Hindlimb muscle (tissue), 1 donor: ENCODE data around the gene GATA6. TPM values are rescaled to one million over a fixed set of nuclear protein-coding genes. Genes with fewer than 3 reads are reported as not detected.
A peak's percentile ranks its signal among the peaks of the same experiment; 100 is the strongest.
"Not testable (repeated sequence)": the region's sequence is repeated elsewhere in the genome, so short reads cannot be mapped to it uniquely, and the experiment has no call there.

Source experiments
- DNase-seq: peaks from one replicate; pipeline ENCODE4 v3.0.0-alpha.2; 2013
- polyA plus RNA-seq: library from polyadenylated mRNA; unstranded; fragments of 120-200 nt; gene quantifications from one replicate; pipeline ENCODE4 v1.2.1, GENCODE V29; 2013; ENCODE audit not compliant: insufficient read length

The GATA6 gene
- polyA plus RNA-seq, 1 donor = 1.3 TPM

DNA sequence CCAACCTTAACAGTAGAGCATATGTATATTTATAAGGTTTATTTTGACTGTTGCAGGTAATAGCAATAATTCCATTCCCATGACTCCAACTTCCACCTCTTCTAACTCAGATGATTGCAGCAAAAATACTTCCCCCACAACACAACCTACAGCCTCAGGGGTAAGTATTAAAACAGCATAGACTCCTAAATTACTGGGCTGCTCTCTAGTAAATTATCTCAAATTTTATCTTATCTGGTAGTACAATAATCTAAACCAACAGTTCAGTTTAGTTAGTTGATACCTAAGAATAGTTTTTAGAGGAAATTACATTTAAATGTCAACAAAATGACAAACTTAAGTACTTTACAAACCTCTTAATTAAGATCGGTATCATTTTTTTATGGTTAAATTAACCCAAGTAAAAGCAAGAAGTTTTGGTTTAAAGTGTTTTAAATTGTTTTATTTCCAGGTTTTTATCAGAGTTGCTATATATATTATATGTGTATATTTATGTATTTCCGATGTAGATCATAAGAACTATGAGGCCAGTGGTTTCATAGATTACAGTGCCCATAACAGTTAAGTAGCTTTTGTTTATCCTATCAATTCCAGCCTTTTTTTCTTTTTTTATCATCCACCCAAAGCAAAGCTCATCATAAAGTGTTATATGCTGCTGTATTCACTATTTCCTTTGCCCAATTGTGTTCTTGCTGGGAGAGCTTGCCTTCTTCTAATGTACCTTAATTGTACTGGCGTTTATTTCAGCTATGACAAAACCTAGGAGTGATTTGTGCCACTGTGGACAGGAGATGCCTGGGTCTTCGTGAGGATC lies 13.7 kb downstream of the GATA6 start:
- no peak for DNase-seq

GRCh38 chr18:22183698-22184170 lies 14.3 kb downstream of the GATA6 start:
- no peak for DNase-seq

DNA sequence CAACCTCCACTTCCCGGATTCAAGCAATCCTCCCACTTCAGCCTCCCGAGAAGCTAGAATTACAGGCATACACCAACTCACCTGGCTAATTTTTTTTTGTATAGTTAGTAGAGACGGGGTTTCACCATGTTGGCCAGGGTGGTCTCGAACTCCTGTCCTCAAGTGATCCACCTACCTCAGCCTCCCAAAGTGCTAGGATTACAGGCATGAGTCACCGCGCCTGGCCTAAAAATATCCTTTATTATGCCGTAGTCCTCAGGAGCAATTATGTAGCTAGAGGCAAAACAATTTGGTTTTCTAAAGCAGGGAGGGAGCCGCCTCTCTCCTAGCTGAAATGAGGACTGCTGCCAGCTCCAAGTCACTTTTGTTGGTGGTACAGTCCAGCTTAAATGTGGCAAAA lies 15.2 kb downstream of the GATA6 start:
- not testable (repeated sequence) for DNase-seq

GRCh38 chr18:22185273-22185672 lies 15.9 kb downstream of the GATA6 start:
- DNase-seq = no peak

DNA sequence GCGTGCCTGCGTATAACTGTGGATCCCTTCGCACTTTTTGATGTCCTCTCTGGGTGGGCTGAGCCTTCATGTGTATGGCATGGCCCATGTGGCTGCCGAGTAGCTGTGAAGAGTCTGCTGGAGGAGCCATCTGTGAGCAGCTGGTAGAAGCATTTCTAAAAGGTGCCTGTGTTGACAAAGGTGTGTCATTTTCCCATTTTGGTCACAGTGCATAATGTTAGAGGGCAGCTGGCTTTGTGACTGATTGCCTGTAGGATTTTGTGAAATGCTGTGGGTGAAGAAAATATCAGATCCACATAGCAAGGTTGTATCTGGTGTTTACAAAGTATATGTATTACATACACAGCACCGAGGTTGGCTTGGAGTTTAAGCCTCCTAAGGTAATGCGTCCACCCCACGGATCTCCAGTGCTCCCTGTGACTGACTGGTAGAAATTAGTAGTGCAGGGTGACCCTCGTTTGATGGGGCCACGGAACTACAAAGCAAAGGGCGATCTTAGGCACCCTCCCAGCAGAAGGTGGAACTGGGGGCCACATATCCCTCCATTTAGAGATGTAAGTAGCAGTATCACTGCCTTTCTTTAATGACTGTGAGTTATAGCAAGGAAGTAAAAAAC lies 16.5 kb downstream of the GATA6 start:
- no peak for DNase-seq

- DNase-seq = no peak
Observed at GRCh38 chr18:22186484-22186971, 17.1 kb downstream of the GATA6 start.

DNA sequence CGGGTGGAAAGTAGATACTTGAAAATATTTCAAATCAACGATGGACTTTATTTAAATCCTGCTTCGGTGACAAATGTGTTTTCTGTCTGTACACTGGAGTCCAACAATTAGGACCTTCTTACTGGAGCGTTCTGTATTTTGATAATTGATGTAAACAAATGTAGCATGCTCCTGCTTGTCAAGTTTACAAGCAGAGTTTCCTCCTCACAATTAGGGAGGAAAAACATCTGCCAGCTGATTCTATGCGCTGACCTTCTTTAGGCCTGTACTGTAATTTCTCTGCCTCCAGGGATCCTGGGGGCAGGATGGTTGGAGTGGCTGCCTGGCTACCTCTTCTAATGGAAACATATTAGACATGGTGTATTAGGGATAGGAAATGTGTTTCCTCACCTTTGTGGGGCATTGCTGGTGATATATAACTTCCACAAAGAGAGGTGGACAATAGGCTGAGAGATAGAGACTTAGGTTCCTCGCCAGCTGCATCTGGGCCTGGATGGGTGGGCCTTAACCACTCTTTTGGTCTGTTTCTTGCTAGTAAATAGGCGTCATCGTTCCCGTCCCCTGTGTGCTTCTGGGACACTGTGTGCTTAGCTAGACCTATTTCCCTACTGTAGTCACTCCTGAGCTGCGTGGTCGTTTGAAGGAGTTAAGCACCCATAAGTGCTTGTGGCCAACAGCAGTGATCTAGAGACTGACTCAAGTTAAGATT lies 19.3 kb downstream of the GATA6 start:
- no peak for DNase-seq

GRCh38 chr18:22189449-22190166 lies 20.2 kb downstream of the GATA6 start:
- no peak for DNase-seq

DNA sequence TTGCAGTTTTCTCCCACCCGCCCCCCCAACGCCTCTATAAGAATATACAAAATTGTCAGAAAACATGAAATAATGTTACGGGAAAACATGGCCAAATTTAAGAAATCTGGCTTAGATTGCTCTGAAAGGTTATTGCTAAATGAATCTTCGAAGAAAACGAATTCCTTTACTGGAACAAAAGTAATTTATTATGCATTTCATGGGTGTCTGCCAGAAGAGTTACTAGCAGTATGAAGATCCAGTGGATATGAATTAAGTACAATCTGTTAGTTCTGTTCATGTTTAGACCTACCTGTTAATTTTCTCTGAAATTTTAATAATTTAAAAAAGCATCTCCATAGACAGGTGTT lies 21.9 kb downstream of the GATA6 start:
- peak; percentile 35 for DNase-seq

DNA sequence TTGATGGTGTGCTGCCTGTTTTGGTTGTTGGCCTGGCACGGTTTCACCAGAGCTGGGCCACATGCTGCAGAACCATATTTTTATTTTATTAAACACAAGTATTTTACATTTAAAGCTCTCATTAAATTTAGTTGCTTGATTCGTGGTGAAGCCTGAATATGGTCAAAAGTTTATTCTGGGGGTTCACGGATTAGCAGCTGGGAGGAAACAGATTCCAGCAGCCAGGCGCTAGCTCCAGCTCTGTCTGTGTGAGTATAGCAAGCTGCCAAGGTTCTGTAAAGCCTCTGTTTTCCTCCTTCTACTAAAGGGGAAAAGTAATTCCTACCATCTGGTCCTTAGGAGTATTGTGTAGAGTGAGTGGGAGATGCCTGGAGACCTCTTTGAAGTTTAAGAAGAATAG lies 22.5 kb downstream of the GATA6 start:
- peak; percentile 50 for DNase-seq

- DNase-seq = no peak
Observed at GRCh38 chr18:22193466-22193865, 24.1 kb downstream of the GATA6 start.

- DNase-seq = no peak
Observed at GRCh38 chr18:22194151-22194598, 24.8 kb downstream of the GATA6 start.

DNA sequence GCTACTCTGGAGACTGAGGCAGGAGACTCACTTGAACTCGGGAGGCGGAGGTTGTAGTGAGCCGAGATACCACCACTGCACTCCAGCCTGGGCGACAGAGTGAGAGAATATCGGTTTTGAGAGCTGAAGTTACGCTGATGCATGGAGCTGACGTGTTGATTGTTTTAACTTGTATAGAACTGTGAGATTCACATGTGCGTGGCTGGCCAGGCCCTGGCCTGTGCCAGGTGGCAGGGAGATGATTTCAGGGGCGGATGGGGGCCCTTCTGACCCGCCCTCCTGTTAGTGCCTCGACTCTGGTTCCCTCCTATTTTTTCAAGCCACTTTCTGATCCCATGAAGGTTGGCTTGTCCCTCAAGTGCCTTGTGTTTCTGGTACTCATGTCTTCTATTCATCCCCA lies 25.7 kb downstream of the GATA6 start:
- DNase-seq = no peak

- not testable (repeated sequence) for DNase-seq
Observed at GRCh38 chr18:22196943-22197342, 27.6 kb downstream of the GATA6 start.

- no peak for DNase-seq
Observed at GRCh38 chr18:22197668-22198067, 28.3 kb downstream of the GATA6 start.

DNA sequence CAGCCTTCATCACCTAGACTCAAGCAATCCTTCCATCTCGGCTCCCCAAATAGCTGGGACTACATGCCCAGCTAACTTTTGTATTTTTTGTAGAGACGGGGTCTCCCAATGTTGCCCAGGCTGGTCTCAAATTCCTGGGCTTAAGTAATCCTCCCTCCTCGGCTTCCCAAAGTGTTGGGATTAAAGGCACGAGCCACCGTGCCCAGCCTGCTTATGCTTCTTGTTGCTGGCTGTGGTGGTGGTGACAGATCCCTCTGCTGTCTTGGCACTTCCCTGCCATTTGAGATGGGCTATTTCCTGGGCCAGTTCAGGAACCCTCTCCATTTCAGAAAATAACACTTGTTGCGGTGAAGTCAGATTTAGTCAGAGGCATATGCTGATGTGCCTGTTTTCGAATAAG lies 28.8 kb downstream of the GATA6 start:
- DNase-seq = no peak

- no peak for DNase-seq
Observed at GRCh38 chr18:22199005-22199404, 29.6 kb downstream of the GATA6 start.

DNA sequence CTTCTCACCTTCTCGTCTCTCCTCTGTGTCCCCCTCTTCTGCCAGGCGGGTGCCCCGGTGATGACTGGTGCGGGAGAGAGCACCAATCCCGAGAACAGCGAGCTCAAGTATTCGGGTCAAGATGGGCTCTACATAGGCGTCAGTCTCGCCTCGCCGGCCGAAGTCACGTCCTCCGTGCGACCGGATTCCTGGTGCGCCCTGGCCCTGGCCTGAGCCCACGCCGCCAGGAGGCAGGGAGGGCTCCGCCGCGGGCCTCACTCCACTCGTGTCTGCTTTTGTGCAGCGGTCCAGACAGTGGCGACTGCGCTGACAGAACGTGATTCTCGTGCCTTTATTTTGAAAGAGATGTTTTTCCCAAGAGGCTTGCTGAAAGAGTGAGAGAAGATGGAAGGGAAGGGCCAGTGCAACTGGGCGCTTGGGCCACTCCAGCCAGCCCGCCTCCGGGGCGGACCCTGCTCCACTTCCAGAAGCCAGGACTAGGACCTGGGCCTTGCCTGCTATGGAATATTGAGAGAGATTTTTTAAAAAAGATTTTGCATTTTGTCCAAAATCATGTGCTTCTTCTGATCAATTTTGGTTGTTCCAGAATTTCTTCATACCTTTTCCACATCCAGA lies 31.3 kb downstream of the GATA6 start:
- DNase-seq = no peak

DNA sequence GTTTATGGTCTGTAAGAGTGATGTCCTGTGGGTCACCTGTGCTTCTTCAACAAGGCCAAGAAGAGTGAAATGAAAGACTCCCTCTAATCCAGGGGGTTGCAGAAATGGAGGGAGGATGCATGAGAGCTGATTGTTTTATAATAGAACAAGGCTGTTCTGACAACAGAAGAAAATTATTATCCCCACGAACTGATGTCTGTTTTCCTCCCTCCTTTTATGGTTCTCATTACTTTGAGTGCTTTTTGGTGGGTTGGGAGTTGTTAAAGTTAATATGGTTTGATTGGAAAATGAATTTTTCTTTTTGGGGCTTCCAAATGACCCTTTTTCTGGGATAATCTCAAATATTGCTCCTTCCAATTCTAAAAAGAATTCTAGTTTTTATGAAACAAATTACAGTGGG lies 33.6 kb downstream of the GATA6 start:
- no peak for DNase-seq

GRCh38 chr18:22203536-22204213 lies 34.3 kb downstream of the GATA6 start:
- DNase-seq = no peak

DNA sequence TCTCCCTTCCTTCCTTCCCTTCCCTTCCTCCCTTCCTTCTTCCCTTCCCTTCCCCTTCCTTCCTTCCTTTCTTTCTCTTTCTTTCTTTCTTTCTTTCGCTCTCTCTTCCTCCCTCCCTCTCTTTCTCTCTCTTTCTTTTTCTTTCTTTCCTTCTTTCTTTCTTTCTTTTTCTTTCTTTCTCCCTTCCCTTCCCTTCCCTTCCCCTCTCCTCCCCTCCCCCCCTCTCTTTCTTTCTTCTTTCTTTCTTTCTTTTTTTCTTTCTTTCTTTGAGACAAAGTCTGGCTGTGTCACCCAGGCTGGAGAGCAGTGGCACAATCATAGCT lies 34.8 kb downstream of the GATA6 start:
- no peak for DNase-seq

- no peak for DNase-seq
Observed at GRCh38 chr18:22204996-22205395, 35.6 kb downstream of the GATA6 start.
